GM18520 (cell line): ENCODE results near the gene ERC2.

Experiments
- ATAC-seq: cut with Tn5 transposase; IDR thresholded peaks from one replicate; pipeline ENCODE4 v1.9.1; 2021; ENCODE audit not compliant: unreplicated experiment

Gene ERC2

DNA sequence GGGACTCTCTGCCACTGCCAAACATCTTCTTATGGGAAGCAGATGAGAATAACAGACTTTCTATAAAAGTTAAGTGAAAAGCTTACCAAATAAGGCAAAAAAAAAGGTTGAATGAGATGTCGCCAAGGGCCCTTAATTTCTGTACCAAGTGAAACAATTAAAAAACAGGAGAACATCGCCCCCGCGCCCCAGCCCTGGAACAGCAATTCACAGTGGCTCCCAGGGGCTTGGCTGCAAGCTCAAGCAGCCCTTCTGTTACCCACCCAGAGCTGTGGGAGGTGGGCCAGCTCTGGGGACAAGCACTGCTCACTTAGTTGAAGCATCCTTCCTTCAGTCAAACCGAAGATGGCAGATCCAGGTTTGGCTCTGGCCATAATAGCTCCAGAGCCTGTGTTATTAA, 208.0 kb downstream of the ERC2 start:
- ATAC-seq = no peak

DNA sequence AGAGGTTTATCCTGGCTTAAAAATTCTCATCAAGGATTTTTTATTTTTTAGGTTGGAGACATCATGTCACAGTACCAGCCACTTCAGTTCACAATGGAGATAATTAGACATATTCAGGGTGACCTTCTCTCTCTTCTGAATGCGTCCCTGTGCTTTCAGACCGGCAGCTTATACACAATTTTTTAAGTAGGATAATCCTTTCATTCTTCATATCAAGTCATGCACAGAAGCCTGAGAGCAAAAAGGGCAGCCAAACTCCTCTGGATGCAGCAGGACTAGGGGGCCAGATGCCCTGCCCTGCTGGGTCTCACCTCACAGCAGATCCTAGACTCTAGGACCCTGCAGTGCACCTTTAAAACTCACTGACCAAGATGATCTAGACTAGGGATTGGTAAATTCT, 210.4 kb downstream of the ERC2 start:
- no peak for ATAC-seq

DNA sequence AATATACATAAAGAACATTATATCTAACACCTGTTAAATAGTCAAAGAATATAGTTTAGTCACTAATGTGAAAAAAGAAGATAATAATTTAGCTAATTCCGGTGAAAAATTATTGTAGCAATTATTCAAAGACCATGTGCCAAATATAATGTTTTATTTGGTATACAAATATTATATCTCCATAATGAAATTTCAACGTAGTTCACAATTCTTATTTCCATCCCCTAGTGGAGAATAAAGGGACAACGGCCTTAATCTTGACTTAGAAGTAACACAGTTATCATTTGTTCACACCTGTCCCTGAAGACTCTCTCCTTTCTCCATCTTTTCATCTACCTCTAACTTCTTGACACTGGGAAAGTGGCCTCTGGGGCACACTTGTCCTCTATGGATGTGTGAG, 213.4 kb downstream of the ERC2 start:
- ATAC-seq = no peak

GRCh38 chr3:56253941-56254665, 214.2 kb downstream of the ERC2 start:
- ATAC-seq = no peak

- no peak for ATAC-seq
These were observed 216.8 kb downstream of the ERC2 start for GRCh38 chr3:56251343-56251945.

DNA sequence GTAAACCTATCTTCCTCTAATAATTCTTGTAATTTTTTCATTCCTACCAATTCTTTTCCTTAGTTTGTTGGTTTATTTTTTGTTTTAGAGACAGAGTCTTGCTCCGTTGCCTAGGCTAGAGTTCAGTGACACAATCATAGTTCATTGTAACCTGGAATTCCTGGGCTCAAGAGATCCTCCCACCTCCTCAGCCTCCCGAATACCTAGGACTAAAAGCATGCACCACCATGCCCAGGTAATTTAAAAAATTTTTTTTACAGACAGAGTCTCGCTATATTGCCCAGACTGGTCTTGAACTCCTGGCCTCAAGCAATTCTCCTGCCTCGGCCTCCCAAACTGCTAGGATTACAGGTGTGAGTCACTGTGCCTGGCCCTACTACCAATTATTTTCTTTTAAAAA, 220.2 kb downstream of the ERC2 start:
- ATAC-seq = no peak

GRCh38 chr3:56238299-56238698, 230.0 kb downstream of the ERC2 start:
- ATAC-seq = no peak

- no peak for ATAC-seq
These were observed 234.5 kb downstream of the ERC2 start for GRCh38 chr3:56233742-56234141.

- no peak for ATAC-seq
These were observed 239.0 kb downstream of the ERC2 start for GRCh38 chr3:56229311-56229710.

- ATAC-seq = no peak
These were observed 245.4 kb downstream of the ERC2 start for GRCh38 chr3:56222866-56223265.

- no peak for ATAC-seq
These were observed 248.1 kb downstream of the ERC2 start for GRCh38 chr3:56219894-56220805.

GRCh38 chr3:56209982-56210751, 258.1 kb downstream of the ERC2 start:
- no peak for ATAC-seq

DNA sequence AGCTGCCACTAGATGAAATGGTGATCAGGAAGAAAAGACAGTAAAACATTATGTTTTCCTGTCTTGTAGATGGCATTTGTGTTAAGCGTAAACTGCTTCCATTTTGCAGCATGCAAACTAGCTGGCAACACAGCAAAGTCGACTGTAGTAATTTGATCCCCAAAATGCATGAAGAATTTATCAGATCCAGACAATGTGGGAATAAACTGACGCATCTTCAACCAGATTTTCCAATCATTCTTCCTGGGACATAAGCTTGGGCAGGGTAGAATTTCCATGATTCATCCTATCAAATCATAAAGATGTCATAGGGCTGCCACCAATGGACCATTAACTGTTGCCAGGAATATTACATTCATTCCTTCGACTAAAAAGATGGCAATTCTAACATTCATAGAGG, 260.3 kb downstream of the ERC2 start:
- no peak for ATAC-seq

DNA sequence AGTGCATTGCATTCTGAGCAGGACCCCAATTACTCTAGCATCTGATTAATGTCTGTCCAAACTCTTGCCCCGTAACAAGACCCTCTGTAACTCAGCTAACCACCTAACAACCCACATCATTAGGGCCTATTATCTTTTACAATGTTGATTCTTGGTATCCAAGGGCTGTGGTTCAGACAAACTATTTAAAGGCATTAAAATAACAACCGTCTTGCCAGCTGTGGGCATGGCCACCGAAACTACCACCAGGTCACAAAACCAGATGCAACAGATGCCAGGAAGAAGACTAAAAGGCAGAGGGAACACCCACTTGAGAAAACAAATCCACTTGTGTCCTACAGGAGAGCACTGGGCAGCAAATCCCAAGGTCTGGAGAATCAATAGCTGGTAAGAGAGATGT, 262.9 kb downstream of the ERC2 start:
- ATAC-seq = no peak

- ATAC-seq = no peak
These were observed 265.3 kb downstream of the ERC2 start for GRCh38 chr3:56202997-56203396.

GRCh38 chr3:56201407-56201806, 266.9 kb downstream of the ERC2 start:
- ATAC-seq = no peak

GRCh38 chr3:56200251-56200650, 268.0 kb downstream of the ERC2 start:
- no peak for ATAC-seq

- ATAC-seq = no peak
These were observed 270.3 kb downstream of the ERC2 start for GRCh38 chr3:56197991-56198390.

DNA sequence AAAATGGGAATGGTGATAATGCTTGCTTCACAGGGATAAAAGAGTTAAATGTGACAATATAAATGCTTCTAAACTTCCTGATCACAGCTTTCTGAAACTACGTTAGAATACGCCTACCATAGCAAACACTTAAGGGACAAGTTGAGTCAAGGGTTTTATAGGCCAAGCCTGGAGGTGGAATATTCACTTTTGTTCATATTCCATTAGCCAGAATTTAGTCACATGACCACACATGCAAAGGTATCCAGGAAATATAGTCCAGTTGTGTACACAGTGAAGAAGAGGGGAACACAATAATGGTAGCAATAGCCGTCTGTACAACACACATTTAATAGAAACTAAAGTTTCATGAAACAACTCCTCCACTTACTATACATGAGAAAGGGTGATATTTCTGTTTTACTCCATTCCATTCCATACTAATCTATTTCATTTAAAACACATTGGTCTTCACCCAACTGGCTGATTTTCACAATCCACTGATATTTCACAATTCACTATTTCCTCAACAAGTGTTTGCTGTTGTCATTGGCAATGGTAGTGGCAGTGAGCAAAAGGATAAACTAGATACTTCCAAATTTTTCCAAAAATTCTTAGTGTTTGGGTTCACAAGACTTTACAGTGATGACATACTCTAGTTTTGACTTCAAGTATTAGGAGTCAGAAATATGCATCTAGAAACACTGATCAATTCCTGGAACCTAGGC, 270.9 kb downstream of the ERC2 start:
- ATAC-seq = no peak

DNA sequence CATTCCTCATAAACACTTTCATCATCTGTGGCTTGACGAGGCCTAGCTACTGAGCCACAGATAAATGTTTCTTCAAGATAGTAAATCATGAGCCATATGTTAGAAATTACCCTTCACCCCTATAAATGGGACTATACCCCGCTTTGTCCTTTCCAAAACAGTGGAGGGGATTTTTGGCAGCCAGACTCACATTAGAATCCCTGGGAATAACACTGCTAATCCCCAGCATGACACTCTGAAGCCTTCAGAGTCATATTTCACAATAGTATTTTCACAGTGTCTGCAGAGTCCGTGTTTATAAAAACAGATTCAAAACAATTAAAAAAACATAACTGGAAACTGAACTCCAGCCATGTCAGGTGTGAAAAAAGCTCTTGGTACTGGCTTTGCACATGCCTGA, 271.6 kb downstream of the ERC2 start:
- no peak for ATAC-seq

GRCh38 chr3:56193519-56193918, 274.7 kb downstream of the ERC2 start:
- no peak for ATAC-seq
